ENCODE data around the gene GNG12. TPM values are rescaled to one million over a fixed set of nuclear protein-coding genes. Genes with fewer than 3 reads are reported as not detected.

GNG12 gene
- total and polyA plus RNA-seq, 4 donors = 61.3 to 157 (median 78.5) TPM

DNA sequence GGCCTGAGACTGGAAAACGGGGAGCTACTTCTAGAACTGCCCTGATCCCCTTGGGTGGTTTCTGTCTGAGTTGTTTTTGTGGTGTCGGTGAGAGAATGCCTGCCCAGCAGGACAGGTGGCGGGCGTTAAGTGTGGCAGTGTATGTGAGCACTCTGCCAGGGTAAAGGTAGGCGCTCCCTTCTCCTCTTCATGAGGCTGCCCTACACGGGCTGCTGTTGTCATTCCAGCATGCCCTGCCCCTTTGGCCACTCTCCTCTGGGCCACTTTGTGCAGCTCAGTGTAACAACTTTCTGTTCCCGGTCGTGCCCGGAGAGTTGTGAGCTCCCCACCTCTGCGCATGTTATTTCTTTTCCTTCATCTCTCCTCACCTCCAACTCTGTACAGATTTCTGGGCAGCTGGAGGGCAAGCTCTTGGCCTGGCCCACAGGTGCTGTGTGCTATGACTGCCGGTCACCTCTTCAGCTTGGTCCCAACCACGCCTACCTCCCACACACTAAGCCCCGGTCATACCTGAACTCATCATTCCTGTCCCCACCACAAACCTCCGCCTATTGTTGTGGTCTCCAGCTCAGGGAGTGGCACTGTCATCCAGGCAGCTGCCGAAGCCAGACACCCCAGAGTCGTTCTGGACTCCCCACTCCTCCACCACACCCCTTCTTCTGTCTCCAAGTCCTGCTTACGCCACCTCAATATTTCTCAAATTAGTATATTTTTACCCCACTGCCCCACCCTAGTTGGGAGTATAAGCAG is 79.3 kb downstream of the GNG12 start:
- no peaks in the 10 kb centered on the region for H3K9me3 ChIP-seq (ENCODE audit: control insufficient read depth, insufficient read depth, low read length)
- peaks cover 8% of the 10 kb centered on the region for H3K4me1 ChIP-seq (ENCODE audit: control insufficient read depth, insufficient read depth, low read length)
- WGBS (ENCODE audit: insufficient coverage) = 83% methylated on average over 14 of the region's 17 CpGs
- no peak overlapping the region for H3K4me3 ChIP-seq (ENCODE audit: low read depth, low read length)
- H3K27me3 ChIP-seq (ENCODE audit: control insufficient read depth, insufficient read depth, low read length) = no peaks in the 10 kb centered on the region
- no peak for DNase-seq (ENCODE audit: low read depth in 4 of 6, low spot score in 6 of 6)
- no peaks in the 10 kb centered on the region for H3K36me3 ChIP-seq (ENCODE audit: control insufficient read depth, insufficient read depth, low read length)
- H3K27ac ChIP-seq (ENCODE audit: low read depth, low read length) = no peak overlapping the region

DNA sequence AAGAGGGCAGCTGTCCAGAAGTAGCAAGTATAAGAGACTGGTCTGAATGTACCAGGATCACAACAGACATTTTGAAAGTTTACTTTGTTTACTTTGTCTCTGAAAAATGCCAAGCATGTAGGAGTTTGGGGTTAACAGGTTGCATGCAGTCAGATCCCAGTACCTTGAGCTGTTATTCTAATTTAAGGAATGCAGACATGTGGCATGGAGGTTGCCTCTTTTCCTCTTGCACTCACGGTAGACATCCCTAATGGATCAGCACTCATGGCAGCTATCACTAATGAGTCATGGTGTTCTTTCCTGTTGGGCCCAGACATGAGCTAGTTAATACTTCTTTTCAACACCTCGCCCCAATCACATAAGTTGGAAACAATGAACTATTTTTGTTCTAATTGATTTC is 81.0 kb downstream of the GNG12 start:
- 60% methylated on average over 1 of the region's 2 CpGs for WGBS (ENCODE audit: insufficient coverage)
- H3K27ac ChIP-seq (ENCODE audit: low read depth, low read length) = no peak overlapping the region
- H3K27me3 ChIP-seq (ENCODE audit: control insufficient read depth, insufficient read depth, low read length) = no peaks in the 10 kb centered on the region
- no peak for DNase-seq (ENCODE audit: low read depth in 4 of 6, low spot score in 6 of 6)
- no peak overlapping the region for H3K4me3 ChIP-seq (ENCODE audit: low read depth, low read length)
- H3K36me3 ChIP-seq (ENCODE audit: control insufficient read depth, insufficient read depth, low read length) = no peaks in the 10 kb centered on the region
- peaks cover 8% of the 10 kb centered on the region for H3K4me1 ChIP-seq (ENCODE audit: control insufficient read depth, insufficient read depth, low read length)
- H3K9me3 ChIP-seq (ENCODE audit: control insufficient read depth, insufficient read depth, low read length) = no peaks in the 10 kb centered on the region

GRCh38 chr1:67750691-67751054 is 82.6 kb downstream of the GNG12 start:
- WGBS (ENCODE audit: insufficient coverage) = no CpG with 5 or more reads among the region's 1 CpG
- no peak overlapping the region for H3K27ac ChIP-seq (ENCODE audit: low read depth, low read length)
- no peak for DNase-seq (ENCODE audit: low read depth in 4 of 6, low spot score in 6 of 6)
- no peak overlapping the region for H3K4me3 ChIP-seq (ENCODE audit: low read depth, low read length)
- H3K4me1 ChIP-seq (ENCODE audit: control insufficient read depth, insufficient read depth, low read length) = peaks cover 11% of the 10 kb centered on the region
- H3K27me3 ChIP-seq (ENCODE audit: control insufficient read depth, insufficient read depth, low read length) = no peaks in the 10 kb centered on the region
- no peaks in the 10 kb centered on the region for H3K36me3 ChIP-seq (ENCODE audit: control insufficient read depth, insufficient read depth, low read length)
- H3K9me3 ChIP-seq (ENCODE audit: control insufficient read depth, insufficient read depth, low read length) = no peaks in the 10 kb centered on the region

DNA sequence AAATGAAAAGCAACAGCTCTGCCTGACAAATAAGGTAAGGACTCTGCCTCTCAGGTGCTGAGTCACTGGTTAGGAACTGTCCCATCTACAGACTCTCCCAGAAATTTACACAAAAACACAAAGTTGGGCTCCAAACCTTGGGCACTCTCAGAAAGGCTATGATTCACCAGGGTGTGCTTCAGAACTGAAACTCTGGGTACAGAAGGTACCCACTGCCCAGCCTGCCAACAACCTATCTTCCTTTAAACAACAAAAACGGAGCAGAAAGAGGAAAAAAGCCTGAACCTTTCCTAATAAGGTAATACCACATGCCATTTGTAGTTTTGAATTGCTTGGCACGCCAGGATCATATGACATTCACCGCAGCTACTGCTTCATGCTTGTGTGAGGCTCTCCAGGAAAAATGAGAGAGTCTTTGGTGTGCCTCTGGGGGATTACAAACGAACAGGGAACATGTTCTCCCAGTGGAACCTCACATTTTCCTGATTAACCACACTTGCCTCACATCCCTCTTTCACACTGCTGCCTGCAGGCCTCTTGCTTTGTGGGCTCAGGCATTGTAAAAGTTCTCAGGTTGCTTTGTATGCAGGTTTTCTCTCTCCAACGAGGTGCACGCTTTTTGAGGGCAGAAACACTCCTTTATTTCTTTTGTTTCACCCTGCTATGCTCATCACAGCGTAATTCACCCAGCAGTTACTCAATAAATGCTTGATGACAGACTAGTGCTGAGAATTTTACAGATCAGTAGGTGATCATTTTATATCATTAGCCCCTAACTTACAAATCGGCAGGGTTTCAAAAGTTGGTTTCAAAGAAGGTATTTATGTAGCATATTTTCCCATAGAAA is 83.2 kb downstream of the GNG12 start:
- DNase-seq (ENCODE audit: low read depth in 4 of 6, low spot score in 6 of 6) = peak in 2 of 6 donors; percentile 26 to 51
- no peak overlapping the region for H3K27ac ChIP-seq (ENCODE audit: low read depth, low read length)
- WGBS (ENCODE audit: insufficient coverage) = 28% methylated on average over 5 of the region's 8 CpGs

GRCh38 chr1:67749263-67749843 is 83.9 kb downstream of the GNG12 start:
- Histone ChIP-seq H3K9me3 (ENCODE audit: control insufficient read depth, insufficient read depth, low read length) (no peaks in the 10 kb centered on the region), H3K27me3 (ENCODE audit: control insufficient read depth, insufficient read depth, low read length) (no peaks in the 10 kb centered on the region), H3K36me3 (ENCODE audit: control insufficient read depth, insufficient read depth, low read length) (no peaks in the 10 kb centered on the region), H3K4me3 (ENCODE audit: low read depth, low read length) (no peak overlapping the region), H3K4me1 (ENCODE audit: control insufficient read depth, insufficient read depth, low read length) (peaks cover 11% of the 10 kb centered on the region), H3K27ac (ENCODE audit: low read depth, low read length) (peak overlapping the region; percentile 18)
- no peak for DNase-seq (ENCODE audit: low read depth in 4 of 6, low spot score in 6 of 6)
- 64% methylated on average over 4 of the region's 5 CpGs for WGBS (ENCODE audit: insufficient coverage)

More for the DNA sequence above, 83.2 kb downstream of the GNG12 start:
- H3K4me3 ChIP-seq (ENCODE audit: low read depth, low read length) = no peak overlapping the region
- H3K27me3 ChIP-seq (ENCODE audit: control insufficient read depth, insufficient read depth, low read length) = no peaks in the 10 kb centered on the region
- H3K36me3 ChIP-seq (ENCODE audit: control insufficient read depth, insufficient read depth, low read length) = no peaks in the 10 kb centered on the region
- H3K4me1 ChIP-seq (ENCODE audit: control insufficient read depth, insufficient read depth, low read length) = peaks cover 11% of the 10 kb centered on the region
- H3K9me3 ChIP-seq (ENCODE audit: control insufficient read depth, insufficient read depth, low read length) = no peaks in the 10 kb centered on the region

DNA sequence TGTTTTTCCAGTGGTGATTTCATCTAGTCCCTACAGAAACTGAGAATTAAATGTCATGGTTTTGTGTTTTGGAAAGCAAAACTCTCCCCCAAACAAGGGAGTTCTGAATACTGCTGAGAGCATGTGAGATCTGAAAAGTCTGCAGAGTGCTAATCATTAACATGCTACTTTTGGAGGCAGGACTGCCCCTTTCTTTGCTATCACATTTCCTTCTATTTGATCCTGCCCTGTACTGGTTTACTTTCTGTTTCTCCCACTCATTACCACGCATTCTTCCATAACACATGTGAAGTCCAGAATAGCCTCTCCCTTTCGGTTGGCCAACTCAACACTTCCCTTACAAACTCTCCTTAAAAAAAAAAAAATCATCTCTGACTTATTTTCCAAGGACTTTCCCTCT is 84.6 kb downstream of the GNG12 start:
- 54% methylated on average over 1 of the region's 2 CpGs for WGBS (ENCODE audit: insufficient coverage)
- no peak for DNase-seq (ENCODE audit: low read depth in 4 of 6, low spot score in 6 of 6)
- no peaks in the 10 kb centered on the region for H3K36me3 ChIP-seq (ENCODE audit: control insufficient read depth, insufficient read depth, low read length)
- no peaks in the 10 kb centered on the region for H3K9me3 ChIP-seq (ENCODE audit: control insufficient read depth, insufficient read depth, low read length)
- no peaks in the 10 kb centered on the region for H3K27me3 ChIP-seq (ENCODE audit: control insufficient read depth, insufficient read depth, low read length)
- H3K27ac ChIP-seq (ENCODE audit: low read depth, low read length) = peak overlapping the region; percentile 18
- peaks cover 6% of the 10 kb centered on the region for H3K4me1 ChIP-seq (ENCODE audit: control insufficient read depth, insufficient read depth, low read length)
- no peak overlapping the region for H3K4me3 ChIP-seq (ENCODE audit: low read depth, low read length)

DNA sequence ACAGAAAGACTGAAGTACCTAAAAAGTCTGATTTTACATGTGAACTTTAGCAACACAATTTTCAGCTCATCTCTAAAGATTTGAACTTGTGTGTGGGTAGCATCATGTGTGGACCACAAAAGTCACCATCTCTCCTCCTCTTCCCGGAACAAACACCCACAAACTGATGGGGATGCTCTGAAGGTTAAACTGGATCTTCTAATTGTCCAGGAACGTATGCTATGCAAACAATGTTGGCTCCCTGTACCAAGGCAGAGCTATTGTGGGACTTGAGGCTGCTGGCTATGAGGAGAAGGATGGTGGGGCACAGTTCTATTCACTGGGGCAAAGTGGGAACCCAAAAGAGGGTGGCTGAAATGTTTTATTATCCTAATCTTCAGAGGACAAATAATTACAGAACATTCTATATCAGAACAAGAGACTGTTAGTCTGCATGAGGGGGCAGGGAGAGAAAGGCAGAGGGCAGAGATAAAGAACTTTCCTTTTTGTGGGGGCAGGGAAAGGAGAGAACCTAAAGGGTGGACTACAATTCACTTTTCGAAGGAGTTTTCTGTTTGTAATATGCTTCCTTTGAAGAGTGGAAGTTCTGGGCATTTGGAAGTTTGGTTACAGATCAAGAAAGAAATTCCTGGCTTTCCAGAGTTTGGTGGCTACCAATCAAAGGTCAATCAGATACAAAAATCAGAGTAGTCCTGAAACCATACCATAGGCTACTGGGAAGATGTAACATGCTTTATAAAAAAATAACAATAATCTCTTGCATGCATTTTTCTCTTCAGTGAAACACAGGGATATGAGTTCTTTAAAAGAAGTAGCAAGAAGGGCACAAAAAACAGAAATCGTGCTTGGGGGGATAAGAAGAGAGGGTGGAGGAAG is 85.4 kb downstream of the GNG12 start:
- no peaks in the 10 kb centered on the region for H3K27me3 ChIP-seq (ENCODE audit: control insufficient read depth, insufficient read depth, low read length)
- DNase-seq (ENCODE audit: low read depth in 4 of 6, low spot score in 6 of 6) = no peak
- peak overlapping the region; percentile 18 for H3K27ac ChIP-seq (ENCODE audit: low read depth, low read length)
- no peaks in the 10 kb centered on the region for H3K9me3 ChIP-seq (ENCODE audit: control insufficient read depth, insufficient read depth, low read length)
- H3K4me1 ChIP-seq (ENCODE audit: control insufficient read depth, insufficient read depth, low read length) = peaks cover 6% of the 10 kb centered on the region
- WGBS (ENCODE audit: insufficient coverage) = 43% methylated on average over 2 of the region's 4 CpGs
- H3K4me3 ChIP-seq (ENCODE audit: low read depth, low read length) = no peak overlapping the region
- H3K36me3 ChIP-seq (ENCODE audit: control insufficient read depth, insufficient read depth, low read length) = no peaks in the 10 kb centered on the region

- Histone ChIP-seq H3K4me1 (ENCODE audit: control insufficient read depth, insufficient read depth, low read length) (peaks cover 6% of the 10 kb centered on the region), H3K27me3 (ENCODE audit: control insufficient read depth, insufficient read depth, low read length) (no peaks in the 10 kb centered on the region), H3K36me3 (ENCODE audit: control insufficient read depth, insufficient read depth, low read length) (no peaks in the 10 kb centered on the region), H3K27ac (ENCODE audit: low read depth, low read length) (no peak overlapping the region), H3K9me3 (ENCODE audit: control insufficient read depth, insufficient read depth, low read length) (no peaks in the 10 kb centered on the region), H3K4me3 (ENCODE audit: low read depth, low read length) (no peak overlapping the region)
- peak in 1 of 6 donors; percentile 41 for DNase-seq (ENCODE audit: low read depth in 4 of 6, low spot score in 6 of 6)
- WGBS (ENCODE audit: insufficient coverage) = 20% methylated on average over 1 of the region's 6 CpGs
Observed at GRCh38 chr1:67745875-67746698, 87.2 kb downstream of the GNG12 start.
